NCI-H345 (cell line): ENCODE measurements around the gene ACO2.

Source experiments
- DNase-seq: peaks from one replicate; lab custom pipeline; 2025; lab: John Stamatoyannopoulos, UW

Gene ACO2

GRCh38 chr22:41524809-41525449 is 56.0 kb downstream of the ACO2 start:
- DNase-seq, result no peak

GRCh38 chr22:41525450-41526225 is 56.7 kb downstream of the ACO2 start:
- DNase-seq, result no peak

- DNase-seq, result no peak
These were observed 57.4 kb downstream of the ACO2 start for GRCh38 chr22:41526226-41526829.

GRCh38 chr22:41526830-41527799 is 58.2 kb downstream of the ACO2 start:
- peak; percentile 2 for DNase-seq

GRCh38 chr22:41528132-41528766 is 59.3 kb downstream of the ACO2 start:
- DNase-seq, result no peak

- DNase-seq, result no peak
These were observed 60.1 kb downstream of the ACO2 start for GRCh38 chr22:41528938-41529561.

- no peak for DNase-seq
These were observed 62.2 kb downstream of the ACO2 start for GRCh38 chr22:41530890-41531714.

- no peak for DNase-seq
These were observed 63.0 kb downstream of the ACO2 start for GRCh38 chr22:41531715-41532477.

GRCh38 chr22:41532908-41533825 is 64.2 kb downstream of the ACO2 start:
- DNase-seq, result peak; percentile 14

- no peak for DNase-seq
These were observed 65.3 kb downstream of the ACO2 start for GRCh38 chr22:41534219-41534618.

GRCh38 chr22:41535244-41535643 is 66.3 kb downstream of the ACO2 start:
- no peak for DNase-seq

- no peak for DNase-seq
These were observed 68.3 kb downstream of the ACO2 start for GRCh38 chr22:41537203-41537602.

- DNase-seq, result no peak
These were observed 69.7 kb downstream of the ACO2 start for GRCh38 chr22:41538583-41538982.

- DNase-seq, result no peak
These were observed 70.5 kb downstream of the ACO2 start for GRCh38 chr22:41539146-41540005.

- DNase-seq, result no peak
These were observed 71.0 kb downstream of the ACO2 start for GRCh38 chr22:41540006-41540315.

- no peak for DNase-seq
These were observed 71.4 kb downstream of the ACO2 start for GRCh38 chr22:41540365-41540764.

GRCh38 chr22:41541484-41541883 is 72.6 kb downstream of the ACO2 start:
- DNase-seq, result no peak

GRCh38 chr22:41542224-41542623 is 73.3 kb downstream of the ACO2 start:
- no peak for DNase-seq
